Testis (tissue), 2 donors: ENCODE results near the gene SULT6B1.

Source experiments
- CTCF ChIP-seq, 3 experiments: fragments of 450-650 bp in 2 of 3; fragments of 200-600 bp in 1 of 3; sonication (generic) in 1 of 3; IDR thresholded peaks; one replicate each; pipeline ENCODE4 v1.5.1; 2016 to 2019; ENCODE audit warnings: antibody characterized with exemption in 3 of 3, mild to moderate bottlenecking in 2 of 3, moderate library complexity in 1 of 3
- POLR2A ChIP-seq: fragments of 450-650 bp; IDR thresholded peaks from one replicate; pipeline ENCODE4 v1.6.1; 2017; ENCODE audit warnings: antibody characterized with exemption, mild to moderate bottlenecking, moderate library complexity

- TF ChIP-seq CTCF (IDR thresholded peaks at IDR 0.05) (no peak), POLR2A (peak; percentile 19)
Observed at GRCh38 chr2:37196320-37197195, 8.1 kb upstream of the SULT6B1 start, which contains the start of gene CEBPZOS.
